Type B pancreatic cell (in vitro differentiated cells): Measurements from ENCODE around the gene CUL1. TPM values are rescaled to one million over a fixed set of nuclear protein-coding genes. Genes with fewer than 3 reads are reported as not detected.

Experiments
- DNase-seq: peaks from one replicate; pipeline ENCODE4 v3.0.0; 2021; ENCODE audit warnings: mixed read lengths; ENCODE audit not compliant: unreplicated experiment; ENCODE audit errors: extremely low spot score
- H3K27ac Mint-ChIP-seq: 2 replicates; pipeline ENCODE4 v1.8.0; 2021; ENCODE audit warnings: mild to moderate bottlenecking, mixed read lengths
- H3K27me3 Mint-ChIP-seq: 2 replicates; pipeline ENCODE4 v1.8.0; 2021; ENCODE audit warnings: mixed read lengths
- H3K36me3 Mint-ChIP-seq: 2 replicates; pipeline ENCODE4 v1.8.0; 2021; ENCODE audit warnings: mixed read lengths
- H3K4me1 Mint-ChIP-seq: one replicate; pipeline ENCODE4 v1.8.0; 2021; ENCODE audit warnings: mixed read lengths; ENCODE audit not compliant: unreplicated experiment
- H3K4me3 Mint-ChIP-seq: 2 replicates; pipeline ENCODE4 v1.8.0; 2021; ENCODE audit warnings: mild to moderate bottlenecking, mixed read lengths
- H3K9me3 Mint-ChIP-seq: 2 replicates; pipeline ENCODE4 v1.8.0; 2021; ENCODE audit warnings: mixed read lengths
- CTCF ChIP-seq: fragments of 200-600 bp; sonication (generic); conservative IDR thresholded peaks from 2 replicates; pipeline ENCODE4 v1.5.0; 2021; ENCODE audit warnings: antibody characterized with exemption, mild to moderate bottlenecking
- total RNA-seq: library from RNA; stranded (reverse); gene quantifications from 2 replicates; pipeline ENCODE4 v1.2.1, GENCODE V29; 2021; ENCODE audit warnings: low replicate concordance

The CUL1 gene
- total RNA-seq, 1 donor from 2014 or later, result 57.3 TPM

GRCh38 chr7:148763622-148764021 is 64.9 kb downstream of the CUL1 start:
- Mint-ChIP-seq H3K27me3 (no peaks in the 10 kb centered on the region), H3K4me3 (no peak overlapping the region), H3K27ac (no peak overlapping the region), H3K36me3 (peaks cover 22% of the 10 kb centered on the region), H3K9me3 (no peaks in the 10 kb centered on the region), H3K4me1 (no peaks in the 10 kb centered on the region)
- DNase-seq, result no peak
- no peak for TF ChIP-seq CTCF

GRCh38 chr7:148770004-148770403 is 71.3 kb downstream of the CUL1 start:
- H3K4me1 Mint-ChIP-seq, result peaks cover 14% of the 10 kb centered on the region
- no peaks in the 10 kb centered on the region for H3K27me3 Mint-ChIP-seq

GRCh38 chr7:148772297-148773089 is 73.8 kb downstream of the CUL1 start:
- H3K27me3 Mint-ChIP-seq, result no peaks in the 10 kb centered on the region
- H3K4me1 Mint-ChIP-seq, result peaks cover 14% of the 10 kb centered on the region
- no peak for TF ChIP-seq CTCF
- no peak overlapping the region for H3K4me3 Mint-ChIP-seq
- no peak for DNase-seq
- H3K27ac Mint-ChIP-seq, result peak overlapping the region; percentile 41
- H3K9me3 Mint-ChIP-seq, result no peaks in the 10 kb centered on the region
- H3K36me3 Mint-ChIP-seq, result peaks cover 26% of the 10 kb centered on the region

More at GRCh38 chr7:148770004-148770403, 71.3 kb downstream of the CUL1 start:
- H3K4me3 Mint-ChIP-seq, result no peak overlapping the region
- H3K36me3 Mint-ChIP-seq, result peaks cover 21% of the 10 kb centered on the region
- H3K27ac Mint-ChIP-seq, result no peak overlapping the region
- no peak for DNase-seq
- no peaks in the 10 kb centered on the region for H3K9me3 Mint-ChIP-seq
- TF ChIP-seq CTCF, result no peak

- TF ChIP-seq CTCF, result no peak
- Mint-ChIP-seq H3K4me3 (no peak overlapping the region), H3K4me1 (peaks cover 14% of the 10 kb centered on the region), H3K27me3 (no peaks in the 10 kb centered on the region), H3K9me3 (no peaks in the 10 kb centered on the region), H3K27ac (no peak overlapping the region), H3K36me3 (peaks cover 25% of the 10 kb centered on the region)
- DNase-seq, result no peak
Measured at GRCh38 chr7:148773334-148773733, 74.6 kb downstream of the CUL1 start.

- no peak overlapping the region for H3K27ac Mint-ChIP-seq
- H3K4me1 Mint-ChIP-seq, result peaks cover 14% of the 10 kb centered on the region
- TF ChIP-seq CTCF, result no peak
- H3K36me3 Mint-ChIP-seq, result peaks cover 34% of the 10 kb centered on the region
- no peaks in the 10 kb centered on the region for H3K9me3 Mint-ChIP-seq
- no peak overlapping the region for H3K4me3 Mint-ChIP-seq
- no peak for DNase-seq
- H3K27me3 Mint-ChIP-seq, result no peaks in the 10 kb centered on the region
Measured at GRCh38 chr7:148774471-148774870, 75.8 kb downstream of the CUL1 start.
